ENCODE measurements around the gene TMEM8B.
A peak's percentile ranks its signal among the peaks of the same experiment; 100 is the strongest.

The TMEM8B gene

DNA sequence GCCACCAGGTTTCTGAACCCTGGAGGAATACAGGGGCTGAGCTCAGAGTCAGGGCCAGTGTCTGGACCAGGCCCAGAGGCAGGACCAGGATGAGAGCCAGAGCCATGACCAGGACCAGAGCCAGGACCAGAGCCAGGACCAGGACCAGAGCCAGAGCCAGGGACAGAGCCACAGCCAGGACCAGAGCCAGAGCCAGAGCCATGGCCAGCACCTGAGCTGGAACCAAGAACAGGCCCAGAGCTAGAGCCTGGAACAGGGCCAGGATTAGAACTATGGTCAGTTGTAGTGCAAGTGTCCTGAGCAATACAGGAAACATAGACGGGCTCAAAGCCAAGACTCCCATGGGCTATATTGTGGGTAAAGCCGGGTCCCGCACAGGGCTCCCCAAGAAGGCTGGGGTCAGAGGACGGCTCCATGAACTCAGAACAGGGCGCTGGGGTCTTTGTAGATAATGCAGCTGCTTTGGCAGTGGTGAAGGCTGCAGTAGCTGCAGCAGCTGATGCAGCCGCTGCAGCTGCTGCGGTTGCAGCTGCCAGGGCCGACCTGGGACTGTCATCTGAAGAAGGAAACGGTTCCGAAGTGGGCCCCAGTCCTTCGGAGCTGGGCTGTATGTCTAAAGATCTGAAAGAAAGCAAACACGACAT is 17.5 kb upstream of the TMEM8B start:
- no peak for DNase-seq (ENCODE audit: low spot score)

GRCh38 chr9:35812025-35812602 is 16.9 kb upstream of the TMEM8B start, which contains the start of gene SPAG8:
Gene SPAG8, minus strand, starts transcription at chr9:35812262. Its CDS starts 115 bp downstream, at chr9:35812147.
- DNase-seq (ENCODE audit: low spot score), result peak; percentile 92

DNA sequence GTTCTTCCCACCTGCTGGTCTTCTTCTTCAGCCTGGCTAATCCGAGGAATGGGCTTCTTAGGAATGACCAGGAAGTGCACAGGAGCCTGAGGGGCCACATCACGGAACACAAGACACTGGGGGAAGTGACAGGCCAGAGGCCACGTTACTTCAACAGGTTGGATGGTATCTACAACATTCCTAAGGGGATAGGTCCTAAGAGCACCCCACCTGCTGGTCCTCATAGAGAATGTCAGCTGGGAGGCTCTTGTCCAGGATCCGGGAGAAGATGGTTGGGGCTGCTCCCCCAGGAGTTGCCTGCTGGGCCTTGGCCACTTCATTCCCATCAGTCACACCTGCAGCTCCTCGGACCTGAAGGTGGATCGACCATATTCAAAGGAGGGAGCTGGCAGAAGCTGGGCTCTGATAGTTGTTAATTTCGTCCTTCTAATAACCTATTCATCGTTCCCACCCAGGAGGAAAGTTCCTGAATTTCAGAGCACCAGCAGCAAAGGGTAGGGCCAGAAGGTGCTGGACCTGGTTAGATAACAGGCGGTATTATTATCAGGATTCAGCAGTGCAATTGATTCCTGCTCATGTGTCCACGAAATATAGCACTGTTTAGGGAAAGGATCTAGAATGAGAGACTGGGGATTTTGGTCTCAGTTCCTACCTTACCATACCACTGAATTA is 15.5 kb upstream of the TMEM8B start:
- no peak for DNase-seq (ENCODE audit: low spot score)

- DNase-seq (ENCODE audit: low spot score), result no peak
Measured at GRCh38 chr9:35814106-35814840, 14.8 kb upstream of the TMEM8B start.

- peak; percentile 97 for DNase-seq (ENCODE audit: low spot score)
Measured at GRCh38 chr9:35814841-35815543, 14.0 kb upstream of the TMEM8B start, which contains the start of gene HINT2. Gene HINT2, minus strand, starts transcription at chr9:35815042. Its CDS starts 63 bp downstream, at chr9:35814979.

GRCh38 chr9:35816708-35817107 is 12.3 kb upstream of the TMEM8B start:
- no peak for DNase-seq (ENCODE audit: low spot score)

DNA sequence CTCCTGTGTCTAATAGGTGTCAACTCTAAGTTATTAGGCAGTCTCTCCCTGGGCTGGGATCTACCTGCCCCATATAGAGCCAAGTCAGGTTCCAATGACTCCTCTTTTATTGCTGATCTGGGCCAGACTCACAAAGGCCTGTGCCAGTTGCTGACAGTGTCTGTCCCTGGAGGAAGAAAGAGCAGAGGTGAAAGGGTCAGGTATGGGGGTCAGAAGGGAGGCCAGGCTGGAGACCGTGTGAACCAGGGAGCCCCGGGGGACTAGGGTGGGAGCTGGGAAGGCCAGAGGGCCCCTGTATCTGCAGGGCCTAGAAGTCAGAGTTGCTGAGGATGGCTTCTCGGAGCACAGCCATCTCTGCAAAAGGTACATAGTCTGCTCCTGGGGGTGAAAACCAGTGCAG is 10.7 kb upstream of the TMEM8B start:
- no peak for DNase-seq (ENCODE audit: low spot score)

GRCh38 chr9:35820076-35820475 is 9.0 kb upstream of the TMEM8B start:
- no peak for DNase-seq (ENCODE audit: low spot score)

DNA sequence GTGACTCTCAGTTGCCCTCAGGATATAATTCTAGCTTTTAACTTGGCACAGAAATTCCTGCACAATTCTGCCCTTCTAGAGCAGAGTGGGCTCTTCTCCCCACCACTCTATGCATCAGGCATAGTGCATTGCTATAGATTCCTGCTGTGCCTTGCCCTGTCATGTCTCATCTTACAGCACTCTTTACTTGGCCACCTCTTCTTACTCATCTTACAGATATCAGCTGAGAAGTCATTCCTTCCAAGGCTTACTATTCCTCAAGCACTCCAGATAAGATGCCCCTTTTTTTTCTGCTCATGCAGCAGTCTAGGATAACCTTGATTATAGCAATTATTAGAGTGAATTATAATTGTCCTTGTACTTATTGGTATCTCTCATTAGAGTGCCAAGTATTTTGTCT is 6.1 kb upstream of the TMEM8B start:
- DNase-seq (ENCODE audit: low spot score), result no peak

DNA sequence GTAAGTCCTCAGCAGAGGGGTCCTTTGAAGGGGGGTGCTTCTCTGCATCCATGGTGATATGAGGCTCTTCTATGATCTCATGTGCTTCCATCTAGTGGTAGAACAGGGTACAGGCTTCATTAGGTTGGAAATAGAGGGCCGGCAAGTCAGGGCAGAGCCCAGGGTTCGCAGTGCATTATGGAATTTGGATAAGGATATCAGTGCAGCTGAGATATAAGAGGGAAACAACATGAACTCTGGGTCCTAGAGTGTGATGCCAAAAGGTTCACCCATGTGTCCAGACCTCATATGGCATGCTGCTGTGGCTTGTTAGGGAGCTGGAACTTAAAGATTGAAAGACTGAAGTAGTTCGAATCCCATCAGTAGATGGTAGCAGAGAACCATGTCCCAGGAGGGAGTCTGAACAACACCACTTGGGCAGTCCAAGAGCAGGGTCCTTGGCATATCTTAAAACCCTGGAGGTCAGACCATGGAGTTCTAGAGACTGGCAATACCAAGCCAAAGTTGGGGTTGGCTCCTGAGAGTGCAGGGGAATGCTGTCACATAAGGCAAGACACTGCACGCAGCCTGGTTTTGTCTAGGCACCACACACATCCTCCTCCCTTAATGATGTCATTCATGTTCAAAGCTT is 2.8 kb upstream of the TMEM8B start:
- DNase-seq (ENCODE audit: low spot score), result peak; percentile 70

- DNase-seq (ENCODE audit: low spot score), result no peak
Measured at GRCh38 chr9:35827486-35827885, 1.5 kb upstream of the TMEM8B start.

DNA sequence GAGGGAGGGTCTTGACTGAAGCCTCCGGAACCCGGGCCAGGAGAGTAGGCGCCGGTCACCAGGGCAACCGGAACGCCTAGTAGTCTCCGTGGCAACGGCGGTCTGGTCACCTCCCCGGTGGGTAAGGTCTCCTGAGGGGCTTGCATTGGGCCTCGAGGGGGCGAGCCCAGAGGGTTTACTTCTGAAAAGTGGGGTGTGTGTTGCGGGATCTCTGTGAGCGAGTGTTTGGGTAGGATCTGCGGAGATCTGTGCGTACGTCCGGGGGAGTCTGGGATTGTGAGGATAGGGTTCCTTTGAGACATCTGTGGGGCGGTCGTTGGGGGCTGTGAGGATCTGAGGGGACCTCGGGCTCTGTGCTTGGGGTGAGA is 328 bp upstream of the TMEM8B start, which contains the start of gene FAM221B:
FAM221B (minus strand) TSS at position 17 of the 368 bp plus-strand sequence. CDS start 2,571 bp downstream, outside the sequence.
- DNase-seq (ENCODE audit: low spot score), result no peak

GRCh38 chr9:35829764-35830096 is 702 bp downstream of the TMEM8B start:
- DNase-seq (ENCODE audit: low spot score), result no peak

DNA sequence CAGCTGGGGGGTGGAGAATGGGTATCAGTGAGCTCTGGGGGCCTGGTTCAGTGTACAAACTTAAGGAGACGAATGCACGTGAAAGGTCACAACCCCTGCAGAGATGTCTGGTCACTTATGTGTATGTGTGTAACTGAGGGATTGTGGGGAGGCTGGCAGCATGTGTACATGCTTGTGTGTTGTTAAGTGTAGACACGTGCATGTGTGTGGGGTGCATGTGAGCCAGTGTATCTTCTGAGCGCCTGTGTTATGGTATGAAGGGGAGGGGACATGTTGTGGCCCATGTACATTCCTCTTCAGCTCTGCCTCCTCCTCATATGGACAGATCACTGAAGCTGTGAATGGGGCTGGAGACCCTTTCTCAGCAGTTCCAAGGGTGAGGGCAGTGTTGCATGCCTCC is 2.0 kb downstream of the TMEM8B start:
- DNase-seq (ENCODE audit: low spot score), result no peak

- no peak for DNase-seq (ENCODE audit: low spot score)
Measured at GRCh38 chr9:35832814-35833213, 3.8 kb downstream of the TMEM8B start.

- no peak for DNase-seq (ENCODE audit: low spot score)
Measured at GRCh38 chr9:35834260-35835215, 5.5 kb downstream of the TMEM8B start.

DNA sequence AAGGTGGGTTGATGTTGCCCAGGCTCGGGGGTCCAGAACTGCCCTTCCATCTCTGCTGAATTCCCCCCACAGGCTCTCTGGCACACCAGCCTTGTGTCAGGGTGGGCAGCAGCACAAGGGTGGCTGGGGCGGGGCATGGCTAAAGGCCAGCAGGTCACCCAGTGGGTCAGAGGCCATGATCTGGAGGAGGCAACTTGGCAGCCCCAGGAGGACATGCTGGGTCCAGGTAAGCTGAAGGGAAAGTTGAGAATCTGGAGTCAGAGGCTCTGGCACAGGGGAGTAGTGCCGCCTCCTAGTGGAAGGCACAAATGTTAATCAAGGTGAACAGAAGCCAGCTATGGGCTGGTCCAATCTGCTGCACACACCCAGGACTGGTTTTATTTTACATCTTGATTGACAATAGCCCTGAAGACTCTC is 6.2 kb downstream of the TMEM8B start:
- no peak for DNase-seq (ENCODE audit: low spot score)

- DNase-seq (ENCODE audit: low spot score), result no peak
Measured at GRCh38 chr9:35835766-35836165, 6.7 kb downstream of the TMEM8B start.

GRCh38 chr9:35836595-35836994 is 7.6 kb downstream of the TMEM8B start:
- no peak for DNase-seq (ENCODE audit: low spot score)

GRCh38 chr9:35839926-35840325 is 10.9 kb downstream of the TMEM8B start:
- no peak for DNase-seq (ENCODE audit: low spot score)
